DOHH2 (cell line): ENCODE results near the gene ACOX3.
"Not testable (repeated sequence)": the region's sequence is repeated elsewhere in the genome, so short reads cannot be mapped to it uniquely, and the experiment has no call there.

Experiments
- H3F3A ChIP-seq: fragments of 200-600 bp; sonication (generic), shearing (Covaris generic); 2 replicates; pipeline ENCODE4 v1.6.0; 2016; ENCODE audit warnings: antibody characterized with exemption, mild to moderate bottlenecking; ENCODE audit not compliant: control insufficient read depth, insufficient read depth
- H3K27ac ChIP-seq: fragments of 200-600 bp; sonication (generic); 2 replicates; pipeline ENCODE4 v1.5.1; 2014; ENCODE audit warnings: low read depth, mild to moderate bottlenecking, low read length, moderate library complexity
- H3K27me3 ChIP-seq: fragments of 200-600 bp; sonication (generic); 2 replicates; pipeline ENCODE4 v1.6.1; 2014; ENCODE audit warnings: mild to moderate bottlenecking, low read length, mixed read lengths; ENCODE audit not compliant: control insufficient read depth
- H3K36me3 ChIP-seq: fragments of 200-600 bp; sonication (generic); 2 replicates; pipeline ENCODE4 v1.6.1; 2014; ENCODE audit warnings: mild to moderate bottlenecking, low read length, moderate library complexity, mixed read lengths; ENCODE audit not compliant: control insufficient read depth
- H3K4me1 ChIP-seq: fragments of 200-600 bp; sonication (generic); 2 replicates; pipeline ENCODE4 v1.6.1; 2014; ENCODE audit warnings: mild to moderate bottlenecking, low read length, mixed read lengths; ENCODE audit not compliant: control insufficient read depth
- H3K4me2 ChIP-seq: fragments of 200-600 bp; sonication (generic); 2 replicates; pipeline ENCODE4 v1.6.0; 2014; ENCODE audit warnings: mild to moderate bottlenecking, low read length, moderate library complexity
- H3K4me3 ChIP-seq: fragments of 200-600 bp; sonication (generic); 2 replicates; pipeline ENCODE4 v1.5.1; 2014; ENCODE audit warnings: mild to moderate bottlenecking, low read length, mixed read lengths
- H3K79me2 ChIP-seq: fragments of 200-600 bp; sonication (generic); 2 replicates; pipeline ENCODE4 v1.6.1; 2014; ENCODE audit warnings: mild to moderate bottlenecking, low read length, mixed read lengths; ENCODE audit not compliant: control insufficient read depth
- H3K9me2 ChIP-seq: fragments of 200-600 bp; sonication (generic); replicated peaks from 2 replicates; pipeline ENCODE4 v1.6.1; 2014; ENCODE audit warnings: mild to moderate bottlenecking, low read length, mixed read lengths; ENCODE audit not compliant: control insufficient read depth
- H3K9me3 ChIP-seq: fragments of 200-600 bp; sonication (generic); 2 replicates; pipeline ENCODE4 v1.6.1; 2014; ENCODE audit warnings: antibody characterized with exemption, low read length, mixed read lengths; ENCODE audit not compliant: control insufficient read depth, insufficient read depth
- H4K20me1 ChIP-seq: fragments of 200-600 bp; sonication (generic); 2 replicates; pipeline ENCODE4 v1.6.0; 2014; ENCODE audit warnings: low read depth, mild to moderate bottlenecking, antibody characterized with exemption, low read length, moderate library complexity; ENCODE audit not compliant: control insufficient read depth, insufficient read depth
- CTCF ChIP-seq: fragments of 200-600 bp; sonication (generic); IDR thresholded peaks from one replicate; pipeline ENCODE4 v1.5.1; 2014; ENCODE audit warnings: antibody characterized with exemption, mild to moderate bottlenecking, low read depth, low read length; ENCODE audit not compliant: poor library complexity, severe bottlenecking
- EZH2phosphoT487 ChIP-seq: fragments of 200-600 bp; sonication (generic); IDR thresholded peaks from 2 replicates; pipeline ENCODE4 v1.6.1; 2017; ENCODE audit warnings: borderline replicate concordance, mild to moderate bottlenecking, antibody characterized with exemption, low read length, moderate library complexity, mixed read lengths

ACOX3 gene

GRCh38 chr4:8387194-8387593, 53.3 kb downstream of the ACOX3 start:
- no peak overlapping the region for H3K27ac ChIP-seq

GRCh38 chr4:8386731-8387130, 53.8 kb downstream of the ACOX3 start:
- TF ChIP-seq CTCF (no peak), EZH2phosphoT487 (no peak)
- no peaks in the 10 kb centered on the region for H3K79me2 ChIP-seq
- H3K27me3 ChIP-seq = no peaks in the 10 kb centered on the region
- H3K4me1 ChIP-seq = peaks cover 28% of the 10 kb centered on the region
- H3F3A ChIP-seq = peaks cover 16% of the 10 kb centered on the region
- H3K27ac ChIP-seq = no peak overlapping the region
- H3K4me3 ChIP-seq = no peak overlapping the region
- no peak overlapping the region for H3K4me2 ChIP-seq
- H3K36me3 ChIP-seq = peaks cover 6% of the 10 kb centered on the region
- no peaks in the 10 kb centered on the region for H4K20me1 ChIP-seq
- H3K9me2 ChIP-seq = no peaks in the 10 kb centered on the region
- H3K9me3 ChIP-seq = no peaks in the 10 kb centered on the region

More at GRCh38 chr4:8387194-8387593, 53.3 kb downstream of the ACOX3 start:
- Histone ChIP-seq H3K4me1 (peaks cover 33% of the 10 kb centered on the region), H3K4me2 (no peak overlapping the region), H3K4me3 (no peak overlapping the region), H3K9me2 (no peaks in the 10 kb centered on the region), H3K36me3 (peaks cover 7% of the 10 kb centered on the region), H3K9me3 (no peaks in the 10 kb centered on the region), H3K27me3 (no peaks in the 10 kb centered on the region), H4K20me1 (no peaks in the 10 kb centered on the region), H3F3A (peaks cover 18% of the 10 kb centered on the region), H3K79me2 (no peaks in the 10 kb centered on the region)
- TF ChIP-seq CTCF (no peak), EZH2phosphoT487 (no peak)

DNA sequence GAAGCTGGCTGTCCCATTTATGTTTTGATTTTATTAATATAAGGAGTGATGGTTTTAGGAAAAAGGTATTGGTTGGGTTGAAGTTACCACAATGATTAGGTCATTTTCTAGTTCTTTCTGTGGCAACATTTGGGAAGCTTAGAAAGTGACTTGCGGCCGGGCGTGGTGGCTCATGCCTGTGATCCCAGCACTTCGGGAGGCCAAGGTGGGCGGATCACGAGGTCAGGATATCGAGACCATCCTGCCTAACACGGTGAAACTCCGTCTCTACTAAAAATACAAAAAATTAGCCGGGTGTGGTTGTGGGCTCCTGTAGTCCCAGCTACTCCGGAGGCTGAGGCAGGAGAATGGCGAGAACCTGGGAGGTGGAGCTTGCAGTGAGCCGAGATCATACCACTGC, 54.4 kb downstream of the ACOX3 start:
- not testable (repeated sequence) for H3K27ac ChIP-seq, H3K79me2 ChIP-seq, H3K4me2 ChIP-seq, H4K20me1 ChIP-seq, H3K27me3 ChIP-seq, H3K9me2 ChIP-seq, H3F3A ChIP-seq, H3K9me3 ChIP-seq, H3K36me3 ChIP-seq, H3K4me3 ChIP-seq
- H3K4me1 ChIP-seq = peaks cover 22% of the 10 kb centered on the region

- Histone ChIP-seq H3K27ac (no peak overlapping the region), H3K27me3 (no peaks in the 10 kb centered on the region), H3K4me1 (peaks cover 17% of the 10 kb centered on the region), H3K9me2 (no peaks in the 10 kb centered on the region), H3K79me2 (no peaks in the 10 kb centered on the region), H3K4me3 (no peak overlapping the region), H3K9me3 (no peaks in the 10 kb centered on the region), H3K36me3 (peaks cover 6% of the 10 kb centered on the region), H4K20me1 (no peaks in the 10 kb centered on the region), H3K4me2 (no peak overlapping the region), H3F3A (peaks cover 4% of the 10 kb centered on the region)
- no peak for TF ChIP-seq EZH2phosphoT487
- TF ChIP-seq CTCF = no peak
Measured at GRCh38 chr4:8385611-8386010, 54.9 kb downstream of the ACOX3 start.
